GM19238 (cell line): ENCODE measurements around the gene FBL.
"Not testable (repeated sequence)": the region's sequence is repeated elsewhere in the genome, so short reads cannot be mapped to it uniquely, and the experiment has no call there.

Source experiments
- DNase-seq: peaks from one replicate; pipeline ENCODE4 v3.0.0; 2011; ENCODE audit warnings: low spot score; ENCODE audit not compliant: insufficient read length

FBL gene

DNA sequence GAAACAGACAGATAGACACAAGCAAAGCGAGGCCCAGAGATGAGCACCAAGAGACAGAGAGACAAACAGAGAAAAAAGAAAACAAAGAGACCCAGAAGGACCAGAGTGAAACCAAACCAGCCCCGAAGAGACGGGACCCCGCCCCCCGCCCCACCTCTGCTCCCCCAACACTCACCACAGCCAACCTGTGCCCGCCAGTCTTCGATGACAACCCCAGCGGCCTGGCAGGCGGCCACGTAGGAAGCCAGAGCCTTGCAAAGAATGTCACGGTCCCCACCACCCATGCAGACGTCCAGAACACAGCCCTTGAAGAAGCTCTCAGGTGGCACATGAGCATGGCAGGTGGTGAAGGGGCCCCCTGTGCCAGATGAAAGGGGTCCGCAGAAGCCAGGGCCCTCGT, 31.3 kb upstream of the FBL start:
- DNase-seq: not testable (repeated sequence)

DNA sequence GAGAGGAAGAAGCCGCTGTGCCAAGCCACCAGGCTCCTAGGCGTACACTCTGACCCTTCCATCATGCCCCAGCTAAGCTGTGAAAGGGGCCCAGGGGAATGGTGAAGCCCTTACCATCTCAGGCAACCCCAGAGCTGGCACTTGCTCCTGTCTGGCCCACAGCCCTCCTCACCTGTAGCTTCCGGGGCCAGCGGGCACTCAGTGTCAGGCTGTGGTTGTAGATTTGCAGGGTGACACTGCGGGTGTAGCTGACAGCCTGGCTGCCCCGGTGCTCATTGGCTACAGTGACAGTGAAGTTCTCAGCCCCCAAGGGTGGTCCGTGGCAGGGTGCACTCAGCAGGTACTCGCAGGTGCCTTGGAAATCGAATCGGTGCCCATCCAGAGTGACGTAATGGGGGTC, 30.3 kb upstream of the FBL start:
- not testable (repeated sequence) for DNase-seq

DNA sequence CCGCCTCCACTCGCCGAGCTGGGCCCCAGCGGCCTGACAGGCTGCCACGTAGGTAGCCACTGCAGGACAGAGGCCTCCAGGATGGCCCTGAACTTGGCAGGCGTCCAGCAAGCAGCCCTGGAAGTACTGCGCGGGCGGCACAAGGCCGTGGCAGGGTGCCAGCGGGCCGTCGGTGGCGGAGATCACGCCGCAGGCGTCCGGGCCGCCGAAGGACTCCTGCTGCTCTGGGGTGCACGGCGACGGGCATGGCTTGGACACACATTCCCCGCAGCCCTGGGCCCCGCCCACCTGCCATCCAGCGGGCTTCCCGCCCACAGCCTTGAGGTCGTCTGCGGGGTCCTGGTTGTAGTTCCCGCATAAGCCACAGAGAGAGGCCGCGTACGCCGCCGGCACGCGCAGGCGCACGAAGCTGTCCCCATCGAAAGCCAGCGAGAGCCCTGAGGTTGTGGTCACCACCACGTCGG, 29.3 kb upstream of the FBL start:
- DNase-seq: not testable (repeated sequence)

- DNase-seq: no peak
Observed at GRCh38 chr19:39874404-39874803, 28.2 kb upstream of the FBL start.

DNA sequence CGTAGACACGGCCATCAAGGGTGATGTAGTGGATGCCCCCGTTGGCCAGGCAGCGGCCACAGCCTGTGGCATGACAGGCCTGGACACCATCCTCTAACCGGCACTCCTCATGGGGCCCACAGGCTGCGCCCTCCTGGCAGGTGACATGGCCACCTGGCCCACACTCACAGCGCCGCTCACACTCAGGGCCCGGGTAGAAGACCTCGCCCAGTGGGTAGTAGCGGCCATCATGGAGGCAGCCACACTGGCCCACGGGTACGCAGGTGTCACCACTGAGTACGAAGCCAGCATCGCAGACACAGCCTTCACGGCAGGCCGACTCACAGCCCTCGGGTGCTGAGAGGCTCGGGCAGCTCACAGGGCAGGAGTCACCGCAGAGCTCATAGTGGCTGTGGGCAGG, 27.2 kb upstream of the FBL start:
- DNase-seq: no peak

GRCh38 chr19:39871886-39872866, 26.0 kb upstream of the FBL start:
- DNase-seq: no peak

DNA sequence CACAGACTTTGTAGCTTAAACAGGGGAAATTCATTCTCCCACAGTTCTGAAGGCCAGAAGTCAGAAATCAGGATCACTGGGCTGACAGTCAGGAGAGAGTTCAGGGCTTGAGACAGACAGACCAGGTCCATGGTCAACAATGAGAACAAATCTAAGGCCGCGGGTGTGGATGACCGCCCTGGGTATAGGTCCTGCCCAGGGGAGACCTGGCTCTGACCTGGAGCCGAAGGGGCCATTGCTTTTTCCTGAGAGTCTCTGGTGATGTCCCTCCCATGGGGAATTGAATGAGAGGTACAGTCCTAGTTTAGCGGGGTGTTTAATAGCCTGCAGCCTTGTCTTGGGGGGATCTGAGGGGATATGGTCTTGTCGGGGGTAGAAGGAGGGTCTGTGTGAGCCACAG, 25.2 kb upstream of the FBL start:
- no peak for DNase-seq

GRCh38 chr19:39870171-39870971, 24.2 kb upstream of the FBL start:
- DNase-seq: no peak

DNA sequence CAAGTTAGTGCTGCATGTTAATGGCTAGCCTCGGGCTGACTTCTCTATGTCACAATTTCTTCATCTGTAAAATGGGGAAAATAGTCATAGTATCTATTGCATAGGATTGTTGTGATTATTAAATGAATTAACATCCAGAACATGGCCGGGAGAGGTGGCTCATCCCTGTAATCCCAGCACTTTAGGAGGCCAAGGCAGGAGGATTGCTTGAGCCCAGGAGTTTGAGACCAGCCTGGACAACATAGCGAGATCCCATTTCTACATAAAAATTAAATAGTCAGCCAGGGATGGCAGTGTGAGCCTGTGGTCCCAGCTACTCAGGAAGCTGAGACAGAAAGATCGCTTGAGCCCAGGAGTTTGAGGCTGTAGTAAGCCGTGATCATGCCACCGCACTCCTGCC, 21.8 kb upstream of the FBL start:
- no peak for DNase-seq

DNA sequence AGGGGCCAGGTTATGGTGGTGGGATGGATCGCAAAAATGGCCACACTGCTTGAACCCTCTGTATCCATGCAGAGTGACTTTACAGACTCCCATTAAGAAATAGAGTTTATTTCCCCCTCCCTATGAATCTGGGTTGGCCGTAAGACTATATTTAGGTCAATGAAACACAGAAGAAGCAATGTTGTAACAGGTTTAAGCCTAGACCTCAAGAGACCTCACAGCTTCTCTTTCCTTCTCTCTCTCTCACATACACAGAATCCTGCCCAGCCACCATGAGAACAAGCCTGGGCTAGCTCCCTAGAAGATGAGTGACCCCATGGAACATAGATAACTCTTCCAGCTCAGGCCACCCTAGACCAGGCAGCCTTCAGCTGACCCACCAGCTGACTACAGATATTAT, 21.0 kb upstream of the FBL start:
- no peak for DNase-seq

DNA sequence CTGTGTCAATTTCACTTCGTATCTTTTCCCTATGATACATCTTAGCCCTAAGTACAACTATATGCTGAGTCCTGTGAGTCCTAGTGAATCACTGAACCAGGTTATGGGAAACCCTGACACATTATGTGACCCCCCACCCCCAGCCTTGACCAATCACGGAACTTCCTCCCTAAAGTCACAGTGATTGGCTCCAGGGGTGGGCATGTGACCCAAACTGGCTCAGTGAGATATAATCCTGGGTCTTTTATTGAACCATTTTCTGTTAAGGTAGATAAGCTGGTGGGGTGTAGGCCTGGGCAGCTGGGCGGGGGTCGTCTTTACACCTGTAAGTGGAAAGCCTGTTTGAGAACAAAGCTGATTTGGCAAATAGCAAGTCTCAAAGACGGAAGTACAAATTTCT, 19.8 kb upstream of the FBL start:
- no peak for DNase-seq

DNA sequence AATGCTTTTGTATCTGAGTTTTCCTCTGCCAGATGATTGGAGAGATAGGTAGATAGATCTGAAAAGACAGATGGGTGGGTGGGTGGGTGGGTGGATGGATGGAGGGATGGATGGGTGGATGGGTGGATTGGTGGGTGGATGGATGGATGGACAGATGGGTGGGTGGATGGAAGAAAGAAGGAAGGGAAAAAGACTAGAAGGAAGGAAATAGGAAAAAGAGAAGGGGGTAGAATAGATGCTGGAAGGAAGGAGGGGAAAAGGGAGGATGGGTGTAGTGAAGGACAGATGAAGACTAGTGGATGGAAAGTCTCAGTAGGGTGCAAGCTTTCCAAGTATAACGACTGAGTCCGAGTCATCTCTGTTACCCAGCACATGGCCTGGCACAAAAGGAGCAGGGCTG, 19.0 kb upstream of the FBL start:
- DNase-seq: no peak

GRCh38 chr19:39864118-39864517, 17.9 kb upstream of the FBL start:
- DNase-seq: no peak

- DNase-seq: no peak
Observed at GRCh38 chr19:39858541-39858940, 12.4 kb upstream of the FBL start.

DNA sequence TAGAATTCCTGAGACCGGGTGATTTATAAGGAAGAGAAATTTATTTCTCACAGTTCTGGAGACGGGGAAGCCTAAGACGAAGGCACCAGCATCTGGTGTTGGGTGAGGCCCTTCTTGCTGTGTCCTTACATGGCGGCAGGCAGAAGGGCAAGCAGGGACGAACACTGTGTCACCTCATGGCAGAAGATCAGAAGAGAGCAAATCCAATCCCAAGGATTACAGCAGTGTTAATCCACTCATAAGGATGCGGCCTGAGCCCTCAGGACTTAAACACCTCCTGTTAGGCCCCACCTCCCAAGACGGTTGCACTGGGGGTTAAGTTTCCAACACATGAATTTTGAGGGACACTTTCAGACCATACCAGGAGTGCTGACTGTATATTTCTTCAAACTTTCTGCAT, 6.7 kb upstream of the FBL start:
- no peak for DNase-seq

- DNase-seq: no peak
Observed at GRCh38 chr19:39850892-39851291, 4.7 kb upstream of the FBL start.

GRCh38 chr19:39848392-39848791, 2.2 kb upstream of the FBL start:
- DNase-seq: no peak

DNA sequence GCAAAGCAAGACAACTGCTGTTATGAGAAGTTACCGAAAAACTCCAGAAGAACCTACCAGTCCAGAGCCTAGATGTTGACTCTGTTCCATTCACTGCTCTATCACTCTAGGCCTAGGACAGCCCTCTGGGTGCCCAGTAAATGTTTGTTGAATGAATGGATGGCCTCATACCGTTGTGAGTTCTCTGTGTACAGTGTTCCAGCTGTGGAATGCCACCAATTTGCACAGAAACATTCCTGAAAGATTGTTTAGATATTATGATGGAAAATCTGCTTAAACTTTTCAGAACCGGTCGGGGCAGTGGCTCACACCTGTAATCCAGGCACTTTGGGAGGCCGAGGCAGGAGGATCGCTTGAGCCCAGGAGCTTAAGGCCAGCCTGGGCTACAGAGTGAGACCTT, 1.3 kb upstream of the FBL start:
- DNase-seq: no peak

GRCh38 chr19:39846678-39847486, 703 bp upstream of the FBL start:
- DNase-seq: no peak

DNA sequence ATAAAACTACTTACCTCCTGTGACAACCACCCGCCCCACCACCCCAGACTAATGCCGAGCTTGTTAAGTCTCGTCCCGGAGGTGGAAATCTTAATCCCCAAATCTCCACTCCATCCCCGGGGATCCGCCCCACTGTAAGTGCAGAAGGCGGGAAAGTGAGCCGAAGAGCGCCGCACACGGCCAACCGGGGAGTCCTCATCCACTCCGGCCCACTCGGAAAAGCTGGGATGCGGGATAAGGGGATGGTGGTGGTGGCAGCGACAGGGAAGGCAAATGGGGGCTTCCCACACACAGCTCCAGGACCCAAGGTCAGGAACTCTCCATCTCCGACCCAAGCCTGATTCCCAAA, 621 bp downstream of the FBL start:
- DNase-seq: no peak

DNA sequence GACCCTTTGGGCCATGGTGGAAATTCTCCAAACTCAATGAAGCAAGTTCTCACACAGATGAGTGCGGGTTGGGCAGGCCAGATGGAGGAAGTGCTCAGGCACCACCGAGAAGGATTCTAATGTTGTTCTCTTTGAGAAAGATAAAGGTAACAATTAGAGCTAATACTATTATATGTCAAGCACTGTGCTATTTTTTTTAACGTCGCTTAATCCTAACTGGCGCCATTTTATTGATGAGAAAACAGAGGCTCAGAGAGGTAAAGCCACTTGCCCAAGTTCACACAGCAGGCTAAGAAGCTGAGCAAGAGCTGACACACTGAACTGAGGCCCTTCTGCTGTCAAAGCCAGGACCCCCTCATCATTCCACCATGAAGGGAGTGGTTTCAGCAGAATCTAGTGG, 1.0 kb downstream of the FBL start:
- no peak for DNase-seq
